Activated B cell treated with CpG ODN at 0.5 μM for 24 hours (primary cell): ENCODE data around the gene KIAA0232. TPM values are rescaled to one million over a fixed set of nuclear protein-coding genes. Genes with fewer than 3 reads are reported as not detected.

Source experiments
- ATAC-seq: fragments of 200-7000 bp; cut with Tn5 transposase; one replicate; pipeline ENCODE4 v1.10.0; 2021; ENCODE audit warnings: low read depth, mild to moderate bottlenecking, moderate library complexity
- CTCF ChIA-PET: fragments of 350-600 bp; sonication (Branson Sonifier 250); formaldehyde crosslinking; loops from one replicate; lab custom pipeline; 2021; ENCODE audit warnings: antibody characterized with exemption; lab: Charles Lee
- POLR2A ChIA-PET: fragments of 350-600 bp; sonication (Branson Sonifier 250); formaldehyde crosslinking; loops from one replicate; lab custom pipeline; 2021; ENCODE audit warnings: antibody characterized with exemption; lab: Charles Lee
- DNase-seq: peaks from one replicate; pipeline ENCODE4 v3.0.0; 2022
- H3K27ac Mint-ChIP-seq: one replicate; pipeline ENCODE4 v1.8.0; 2020; ENCODE audit warnings: mixed read lengths
- H3K27me3 Mint-ChIP-seq: one replicate; pipeline ENCODE4 v1.8.0; 2021; ENCODE audit warnings: mixed read lengths
- H3K36me3 Mint-ChIP-seq: one replicate; pipeline ENCODE4 v1.8.0; 2021; ENCODE audit warnings: low read depth, mixed read lengths
- H3K4me1 Mint-ChIP-seq: one replicate; pipeline ENCODE4 v1.8.0; 2021; ENCODE audit warnings: mixed read lengths
- H3K4me3 Mint-ChIP-seq: one replicate; pipeline ENCODE4 v1.8.0; 2020; ENCODE audit warnings: mild to moderate bottlenecking, mixed read lengths
- H3K9me3 Mint-ChIP-seq: one replicate; pipeline ENCODE4 v1.8.0; 2020; ENCODE audit warnings: mixed read lengths
- CTCF ChIP-seq: fragments of 200-600 bp; IDR thresholded peaks from one replicate; pipeline ENCODE4 v1.8.0; 2022; ENCODE audit warnings: antibody characterized with exemption, mild to moderate bottlenecking
- intact Hi-C: fragments of 100-400 bp; cut with micrococcal nuclease; formaldehyde crosslinking; loops from one replicate; pipeline ENCODE4 v1.15.1; 2024
- total RNA-seq: library from RNA; stranded (reverse); gene quantifications from 2 replicates; pipeline ENCODE4 v1.2.3, GENCODE V29; 2022

Gene KIAA0232
- total RNA-seq, 1 donor from 2014 or later: 15.5 TPM

GRCh38 chr4:6926081-6926480, 143.6 kb downstream of the KIAA0232 start:
- TF ChIP-seq CTCF: no peak
- ChIA-PET CTCF (no interaction called here), POLR2A (no interaction called here)
- Mint-ChIP-seq H3K27ac (no peak overlapping the region), H3K4me3 (no peak overlapping the region), H3K4me1 (peaks cover 16% of the 10 kb centered on the region), H3K9me3 (no peaks in the 10 kb centered on the region), H3K36me3 (peaks cover 38% of the 10 kb centered on the region), H3K27me3 (no peaks in the 10 kb centered on the region)
- intact Hi-C loops: no loop called here
- DNase-seq (no peak), ATAC-seq (no peak)

GRCh38 chr4:6926681-6927478, 144.4 kb downstream of the KIAA0232 start:
- no peaks in the 10 kb centered on the region for H3K27me3 Mint-ChIP-seq
- no peak overlapping the region for H3K4me3 Mint-ChIP-seq
- no peak overlapping the region for H3K27ac Mint-ChIP-seq
- no peaks in the 10 kb centered on the region for H3K9me3 Mint-ChIP-seq
- ChIA-PET CTCF (no interaction called here), POLR2A (interaction anchor here (0.9 kb wide), 1 partner anchor 60 kb away, joined by 3 read pairs; no protein-coding TSS in a partner anchor)
- no peak for ATAC-seq
- no peak for TF ChIP-seq CTCF
- DNase-seq: no peak
- H3K4me1 Mint-ChIP-seq: peaks cover 18% of the 10 kb centered on the region
- intact Hi-C loops: no loop called here
- H3K36me3 Mint-ChIP-seq: peaks cover 41% of the 10 kb centered on the region

GRCh38 chr4:6928081-6928480, 145.6 kb downstream of the KIAA0232 start:
- CTCF ChIA-PET: interaction anchor here (1.5 kb wide), 1 partner anchor 46 kb away, joined by 3 read pairs; no protein-coding TSS in a partner anchor
- no peak for DNase-seq
- peaks cover 41% of the 10 kb centered on the region for H3K36me3 Mint-ChIP-seq
- no peak for TF ChIP-seq CTCF
- peaks cover 18% of the 10 kb centered on the region for H3K4me1 Mint-ChIP-seq
- no peaks in the 10 kb centered on the region for H3K9me3 Mint-ChIP-seq
- no peak overlapping the region for H3K27ac Mint-ChIP-seq
- no peak overlapping the region for H3K4me3 Mint-ChIP-seq
- H3K27me3 Mint-ChIP-seq: no peaks in the 10 kb centered on the region
- ATAC-seq: no peak
- intact Hi-C loops: no loop called here
- POLR2A ChIA-PET: no interaction called here

GRCh38 chr4:6929339-6929811, 146.8 kb downstream of the KIAA0232 start:
- peaks cover 18% of the 10 kb centered on the region for H3K4me1 Mint-ChIP-seq
- ATAC-seq (no peak), DNase-seq (no peak)
- H3K4me3 Mint-ChIP-seq: no peak overlapping the region
- peaks cover 38% of the 10 kb centered on the region for H3K36me3 Mint-ChIP-seq
- CTCF ChIA-PET: interaction anchor here (0.7 kb wide), 1 partner anchor 8 kb away, joined by 3 read pairs; no protein-coding TSS in a partner anchor
- H3K27me3 Mint-ChIP-seq: no peaks in the 10 kb centered on the region
- H3K27ac Mint-ChIP-seq: no peak overlapping the region
- TF ChIP-seq CTCF: no peak
- no peaks in the 10 kb centered on the region for H3K9me3 Mint-ChIP-seq
- intact Hi-C loops: no loop called here
- POLR2A ChIA-PET: no interaction called here

GRCh38 chr4:6929812-6930464, 147.4 kb downstream of the KIAA0232 start:
- ATAC-seq: no peak
- H3K4me3 Mint-ChIP-seq: no peak overlapping the region

More at GRCh38 chr4:6929812-6930464, 147.4 kb downstream of the KIAA0232 start:
- intact Hi-C loops: no loop called here
- TF ChIP-seq CTCF: no peak
- Mint-ChIP-seq H3K27ac (no peak overlapping the region), H3K9me3 (no peaks in the 10 kb centered on the region), H3K36me3 (peaks cover 33% of the 10 kb centered on the region), H3K27me3 (no peaks in the 10 kb centered on the region), H3K4me1 (peaks cover 18% of the 10 kb centered on the region)
- POLR2A ChIA-PET: no interaction called here
- no peak for DNase-seq
- CTCF ChIA-PET: no interaction called here
